Mesodermal cell (in vitro differentiated cells): ENCODE data around the gene CLTB.

Experiments used
- H3K27ac ChIP-seq: 2 replicates; pipeline ENCODE4 v1.7.0; 2013; ENCODE audit warnings: mild to moderate bottlenecking, low read depth, low read length, moderate library complexity; ENCODE audit not compliant: severe bottlenecking
- H3K36me3 ChIP-seq: 2 replicates; pipeline ENCODE4 v1.7.1; 2013; ENCODE audit warnings: mild to moderate bottlenecking, low read length, moderate library complexity; ENCODE audit not compliant: control insufficient read depth, insufficient read depth
- H3K4me1 ChIP-seq: one replicate; pipeline ENCODE4 v1.7.1; 2013; ENCODE audit warnings: mild to moderate bottlenecking, low read length; ENCODE audit not compliant: insufficient read depth, control insufficient read depth, poor library complexity, severe bottlenecking
- H3K4me3 ChIP-seq: 2 replicates; pipeline ENCODE4 v1.7.0; 2013; ENCODE audit warnings: low read length, control low read depth, mild to moderate bottlenecking; ENCODE audit not compliant: insufficient read depth, poor library complexity, severe bottlenecking; ENCODE audit errors: extremely low read depth
- H3K9me3 ChIP-seq: 2 replicates; pipeline ENCODE4 v1.7.1; 2013; ENCODE audit warnings: mild to moderate bottlenecking, low read length, moderate library complexity; ENCODE audit not compliant: control insufficient read depth
- WGBS, 2 experiments: methylation state at CpG; one replicate each; pipeline ENCODE4 v1.1.5; 2013; ENCODE audit warnings: missing lambda C conversion rate in 2 of 2; ENCODE audit not compliant: insufficient coverage in 2 of 2; 5-methylcytosine and 5-hydroxymethylcytosine counted together

Gene CLTB

DNA sequence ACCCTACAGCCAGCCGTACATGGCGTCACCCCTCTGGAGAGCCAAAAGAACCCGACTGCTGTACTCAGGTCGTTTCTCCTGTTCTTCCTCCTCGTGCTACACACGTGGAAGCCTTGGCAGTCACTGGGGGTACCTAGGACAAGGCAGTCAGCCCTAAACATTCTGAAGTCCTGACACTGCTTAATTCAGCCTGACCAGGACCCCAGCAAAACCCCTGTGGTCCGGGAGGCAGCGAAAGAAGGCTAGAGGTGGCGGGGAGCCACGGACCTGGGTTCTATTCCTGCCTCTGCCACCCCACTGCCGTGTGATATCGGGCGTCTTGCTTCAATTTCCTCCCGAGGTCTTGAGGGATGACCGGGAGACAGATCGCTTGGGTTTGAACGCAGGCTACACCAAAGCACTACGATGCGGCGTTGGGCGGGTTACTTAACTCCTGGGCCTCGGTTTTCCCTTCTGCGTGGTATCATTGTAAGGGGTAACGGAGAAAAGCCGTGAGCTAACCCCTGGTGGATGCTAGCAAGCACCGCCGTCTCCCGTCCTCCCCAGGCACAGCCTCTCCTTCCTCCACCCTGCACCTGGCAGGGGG, 51.5 kb downstream of the CLTB start:
- peak overlapping the region; percentile 87 for H3K4me3 ChIP-seq
- WGBS, 2 experiments: 40 to 43% methylated on average over 17 to 24 of the region's 28 CpGs
- H3K27ac ChIP-seq: no peak overlapping the region
- H3K9me3 ChIP-seq: no peaks in the 10 kb centered on the region
- H3K36me3 ChIP-seq: peaks cover 32% of the 10 kb centered on the region
- H3K4me1 ChIP-seq: peaks cover 5% of the 10 kb centered on the region

DNA sequence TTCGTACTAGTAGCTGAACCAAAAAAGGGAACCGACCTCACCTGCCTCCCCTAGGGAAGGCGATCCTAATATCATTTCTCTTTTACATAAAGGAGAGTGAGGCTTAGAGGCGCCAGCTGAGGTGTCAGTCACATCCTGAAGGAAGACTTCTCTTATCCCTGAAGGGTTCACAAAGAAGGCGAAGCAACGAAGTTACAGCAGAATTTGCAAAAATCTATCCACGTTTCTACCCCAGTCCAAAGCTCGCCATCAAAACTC, 54.2 kb downstream of the CLTB start:
- peaks cover 29% of the 10 kb centered on the region for H3K36me3 ChIP-seq
- H3K4me1 ChIP-seq: peaks cover 9% of the 10 kb centered on the region
- H3K27ac ChIP-seq: no peak overlapping the region
- H3K9me3 ChIP-seq: no peaks in the 10 kb centered on the region
- WGBS, 2 experiments: 59 to 73% methylated on average over 2 to 4 of the region's 8 CpGs
- H3K4me3 ChIP-seq: peak overlapping the region; percentile 97

GRCh38 chr5:176361437-176362232, 54.7 kb downstream of the CLTB start, which contains the start of gene KIAA1191:
Gene KIAA1191 (minus strand): TSS chr5:176361764. CDS start chr5:176359508, 2,256 bp downstream.
- 0 to 1% methylated on average over 33 to 42 of the region's 56 CpGs for WGBS, 2 experiments
- H3K36me3 ChIP-seq: peaks cover 29% of the 10 kb centered on the region
- no peaks in the 10 kb centered on the region for H3K9me3 ChIP-seq
- H3K4me3 ChIP-seq: peak within 1 kb of the TSS; percentile 97
- peak within 1 kb of the TSS; percentile 66 for H3K27ac ChIP-seq
- H3K4me1 ChIP-seq: peaks cover 9% of the 10 kb centered on the region

- Histone ChIP-seq H3K4me1 (peaks cover 5% of the 10 kb centered on the region), H3K9me3 (no peaks in the 10 kb centered on the region), H3K36me3 (peaks cover 34% of the 10 kb centered on the region), H3K27ac (peak overlapping the region; percentile 66), H3K4me3 (peak overlapping the region; percentile 97)
- 5 to 8% methylated on average over 16 to 22 of the region's 27 CpGs for WGBS, 2 experiments
Observed at GRCh38 chr5:176360894-176361436, 55.4 kb downstream of the CLTB start.

- peaks cover 5% of the 10 kb centered on the region for H3K4me1 ChIP-seq
- no peak overlapping the region for H3K27ac ChIP-seq
- WGBS, 2 experiments: 94 to 100% methylated on average over 2 of the region's 4 CpGs
- H3K36me3 ChIP-seq: peaks cover 47% of the 10 kb centered on the region
- H3K9me3 ChIP-seq: no peaks in the 10 kb centered on the region
- H3K4me3 ChIP-seq: no peak overlapping the region
Observed at GRCh38 chr5:176359658-176360057, 56.7 kb downstream of the CLTB start.

- peaks cover 82% of the 10 kb centered on the region for H3K36me3 ChIP-seq
- H3K27ac ChIP-seq: no peak overlapping the region
- WGBS, 2 experiments: 100% methylated on average over 1 of the region's 3 CpGs; no CpG with 5 or more reads in 1 of the 2 experiments
- H3K4me3 ChIP-seq: no peak overlapping the region
- no peaks in the 10 kb centered on the region for H3K9me3 ChIP-seq
- peaks cover 5% of the 10 kb centered on the region for H3K4me1 ChIP-seq
Observed at GRCh38 chr5:176356179-176356566, 60.2 kb downstream of the CLTB start.

DNA sequence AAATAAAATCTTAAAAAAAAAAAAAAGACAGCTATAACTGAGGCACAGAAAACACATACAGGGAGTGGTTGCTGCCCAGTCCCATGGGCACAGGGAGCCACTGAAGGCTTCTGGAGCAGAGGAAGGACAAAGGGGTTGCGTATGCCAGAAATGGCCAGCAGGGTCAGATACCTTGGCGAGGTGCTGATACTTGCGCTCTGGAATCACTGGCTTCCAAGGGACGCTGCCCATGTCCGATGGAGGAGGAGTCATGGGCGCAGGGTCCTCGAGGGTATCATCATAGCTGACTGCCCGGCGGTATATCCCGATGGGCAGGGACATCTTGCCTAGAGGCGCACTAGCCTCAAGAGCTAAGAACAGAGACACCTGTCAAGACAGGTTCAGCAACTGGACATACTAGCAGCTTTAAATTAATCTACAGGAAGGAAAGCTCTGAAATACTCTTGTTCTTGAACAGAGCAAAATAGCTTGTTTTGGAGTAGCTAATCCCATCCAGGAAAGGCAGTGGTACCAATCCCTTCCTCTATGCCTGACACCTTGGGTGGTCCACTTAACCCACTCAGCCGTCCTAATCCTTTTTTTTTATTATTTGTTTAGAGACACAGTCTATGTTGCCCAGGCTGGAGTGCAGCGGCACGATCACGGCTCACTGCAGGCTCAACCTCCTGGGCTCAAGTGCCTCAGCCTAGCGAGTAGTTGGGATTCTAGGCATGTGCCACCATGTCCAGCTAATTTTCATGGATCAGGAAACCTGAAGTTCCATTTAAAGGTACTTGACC, 60.8 kb downstream of the CLTB start:
- Histone ChIP-seq H3K9me3 (no peaks in the 10 kb centered on the region), H3K36me3 (peaks cover 87% of the 10 kb centered on the region), H3K4me3 (no peak overlapping the region), H3K4me1 (peaks cover 5% of the 10 kb centered on the region), H3K27ac (no peak overlapping the region)
- 92 to 94% methylated on average over 15 of the region's 16 CpGs for WGBS, 2 experiments

DNA sequence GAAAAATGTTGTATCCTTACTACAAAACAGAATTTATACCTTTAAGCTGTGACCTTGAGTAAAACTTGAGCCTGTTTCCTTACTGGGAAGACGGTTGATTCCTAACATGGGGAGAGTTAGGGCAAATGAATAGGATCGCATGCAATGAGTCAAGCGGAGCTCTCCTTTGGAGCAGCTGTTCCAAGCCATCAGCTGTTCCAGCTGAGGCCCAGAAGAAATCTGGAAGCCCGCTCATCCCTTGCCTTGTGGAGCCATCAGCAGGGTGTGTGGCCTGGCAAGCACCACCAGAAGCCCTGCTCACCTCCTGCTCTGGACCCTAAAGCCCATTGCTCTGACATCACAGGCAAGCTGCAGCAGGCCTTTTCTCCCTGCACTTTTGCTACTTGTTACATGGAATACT, 62.8 kb downstream of the CLTB start:
- no peak overlapping the region for H3K4me3 ChIP-seq
- H3K4me1 ChIP-seq: no peaks in the 10 kb centered on the region
- no peak overlapping the region for H3K27ac ChIP-seq
- WGBS, 2 experiments: 98 to 100% methylated on average over 4 of the region's 4 CpGs
- H3K9me3 ChIP-seq: no peaks in the 10 kb centered on the region
- peaks cover 98% of the 10 kb centered on the region for H3K36me3 ChIP-seq

DNA sequence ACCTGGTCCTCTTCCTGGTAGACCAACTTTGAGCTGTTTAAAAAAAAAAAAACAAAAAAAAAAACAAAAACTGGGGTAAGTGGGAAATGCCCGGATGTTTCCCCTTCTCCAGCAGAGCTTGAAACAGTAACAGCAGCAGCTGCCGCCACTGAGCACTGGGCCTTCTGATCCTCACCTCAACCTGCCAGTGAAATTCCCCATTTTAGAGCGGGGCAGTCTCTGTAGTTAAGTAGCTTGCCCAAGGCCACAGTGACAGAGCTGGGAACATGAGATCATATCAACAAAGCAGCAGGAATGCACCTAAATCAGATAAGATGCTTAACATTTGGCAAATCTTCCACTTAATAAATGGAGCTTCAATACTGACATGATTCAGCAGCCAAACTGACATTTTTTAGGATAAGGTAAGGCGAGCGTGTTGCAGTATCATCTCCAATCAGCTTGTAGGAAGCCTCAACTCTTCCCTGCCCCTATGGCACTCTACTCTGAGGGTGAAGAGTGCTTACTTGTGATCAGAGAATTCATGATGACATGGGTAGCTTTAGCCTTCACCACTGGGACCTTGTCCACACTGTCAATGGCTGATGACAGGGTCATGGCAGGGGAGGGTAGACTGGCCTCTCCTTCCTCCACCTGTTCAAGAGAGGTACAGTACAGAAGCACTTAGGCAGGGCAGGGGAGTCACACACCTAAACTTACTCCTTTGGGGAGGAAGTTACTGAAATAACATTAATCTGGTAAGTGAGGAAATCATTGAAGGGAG, 64.0 kb downstream of the CLTB start:
- H3K4me3 ChIP-seq: no peak overlapping the region
- H3K27ac ChIP-seq: no peak overlapping the region
- peaks cover 99% of the 10 kb centered on the region for H3K36me3 ChIP-seq
- 93 to 100% methylated on average over 2 to 5 of the region's 5 CpGs for WGBS, 2 experiments
- H3K9me3 ChIP-seq: no peaks in the 10 kb centered on the region
- H3K4me1 ChIP-seq: no peaks in the 10 kb centered on the region

GRCh38 chr5:176350416-176350815, 65.9 kb downstream of the CLTB start:
- Histone ChIP-seq H3K4me3 (no peak overlapping the region), H3K36me3 (peaks cover 98% of the 10 kb centered on the region), H3K4me1 (no peaks in the 10 kb centered on the region), H3K27ac (no peak overlapping the region), H3K9me3 (no peaks in the 10 kb centered on the region)
- 91 to 96% methylated on average over 4 to 5 of the region's 8 CpGs for WGBS, 2 experiments
